PFSK-1 (cell line): ENCODE measurements around the gene MRPS26.

Experiments used
- POLR2AphosphoS5 ChIP-seq: IDR thresholded peaks from 2 replicates; pipeline ENCODE4 v1.6.1; 2012; ENCODE audit warnings: low read depth, mild to moderate bottlenecking, control low read depth, low read length, moderate library complexity
- SIN3A ChIP-seq: IDR thresholded peaks from 2 replicates; pipeline ENCODE4 v1.6.1; 2012; ENCODE audit warnings: mild to moderate bottlenecking, low read length, moderate library complexity, borderline replicate concordance; ENCODE audit not compliant: insufficient read depth
- TAF1 ChIP-seq: IDR thresholded peaks from 2 replicates; pipeline ENCODE4 v1.6.1; 2012; ENCODE audit warnings: low read length, control low read depth, borderline replicate concordance; ENCODE audit not compliant: insufficient read depth
- TF ChIP-seq, protein P1 (sequence below), 2 experiments: IDR thresholded peaks; 2 replicates each; pipeline versions ENCODE4 v1.6.1 to v1.8.0; 2011 to 2012; ENCODE audit warnings: low read depth in 2 of 2, low read length in 2 of 2, control low read depth in 1 of 2, inconsistent platforms in 1 of 2, mild to moderate bottlenecking in 1 of 2, moderate library complexity in 1 of 2; ENCODE audit not compliant: insufficient read depth in 1 of 2

DNA sequence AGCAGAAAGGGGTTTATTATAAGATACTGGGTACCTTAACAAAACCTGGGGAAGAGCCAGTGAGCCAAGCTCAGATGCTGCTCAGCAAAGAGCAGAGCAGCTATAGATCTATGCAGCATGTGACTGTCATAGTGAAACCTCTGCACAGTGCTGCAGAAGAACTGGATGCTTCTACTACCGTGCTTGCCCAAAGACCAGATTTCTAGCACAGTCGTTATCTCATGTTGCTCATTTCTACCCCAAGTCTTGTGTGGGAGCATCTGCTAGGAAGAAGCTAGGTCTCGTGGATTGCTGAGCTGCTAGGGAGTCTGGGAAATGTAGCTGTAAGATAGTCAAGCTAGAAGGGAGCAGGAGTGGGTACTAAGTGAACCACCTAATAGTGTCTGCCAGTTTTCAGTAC is 34.1 kb upstream of the MRPS26 start:
- TF ChIP-seq, protein P1, sequence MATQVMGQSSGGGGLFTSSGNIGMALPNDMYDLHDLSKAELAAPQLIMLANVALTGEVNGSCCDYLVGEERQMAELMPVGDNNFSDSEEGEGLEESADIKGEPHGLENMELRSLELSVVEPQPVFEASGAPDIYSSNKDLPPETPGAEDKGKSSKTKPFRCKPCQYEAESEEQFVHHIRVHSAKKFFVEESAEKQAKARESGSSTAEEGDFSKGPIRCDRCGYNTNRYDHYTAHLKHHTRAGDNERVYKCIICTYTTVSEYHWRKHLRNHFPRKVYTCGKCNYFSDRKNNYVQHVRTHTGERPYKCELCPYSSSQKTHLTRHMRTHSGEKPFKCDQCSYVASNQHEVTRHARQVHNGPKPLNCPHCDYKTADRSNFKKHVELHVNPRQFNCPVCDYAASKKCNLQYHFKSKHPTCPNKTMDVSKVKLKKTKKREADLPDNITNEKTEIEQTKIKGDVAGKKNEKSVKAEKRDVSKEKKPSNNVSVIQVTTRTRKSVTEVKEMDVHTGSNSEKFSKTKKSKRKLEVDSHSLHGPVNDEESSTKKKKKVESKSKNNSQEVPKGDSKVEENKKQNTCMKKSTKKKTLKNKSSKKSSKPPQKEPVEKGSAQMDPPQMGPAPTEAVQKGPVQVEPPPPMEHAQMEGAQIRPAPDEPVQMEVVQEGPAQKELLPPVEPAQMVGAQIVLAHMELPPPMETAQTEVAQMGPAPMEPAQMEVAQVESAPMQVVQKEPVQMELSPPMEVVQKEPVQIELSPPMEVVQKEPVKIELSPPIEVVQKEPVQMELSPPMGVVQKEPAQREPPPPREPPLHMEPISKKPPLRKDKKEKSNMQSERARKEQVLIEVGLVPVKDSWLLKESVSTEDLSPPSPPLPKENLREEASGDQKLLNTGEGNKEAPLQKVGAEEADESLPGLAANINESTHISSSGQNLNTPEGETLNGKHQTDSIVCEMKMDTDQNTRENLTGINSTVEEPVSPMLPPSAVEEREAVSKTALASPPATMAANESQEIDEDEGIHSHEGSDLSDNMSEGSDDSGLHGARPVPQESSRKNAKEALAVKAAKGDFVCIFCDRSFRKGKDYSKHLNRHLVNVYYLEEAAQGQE (IDR thresholded peaks at IDR 0.05; ENCODE audit: insufficient read depth in 1 of 2, low read depth in 2 of 2, low read length in 2 of 2) = no peak
- TF ChIP-seq SIN3A (no peak), TAF1 (no peak), POLR2AphosphoS5 (no peak)
